Lower leg skin (tissue), 4 donors: ENCODE data around the gene C1QTNF8. TPM values are rescaled to one million over a fixed set of nuclear protein-coding genes. Genes with fewer than 3 reads are reported as not detected.

Source experiments
- DNase-seq, 2 donors: peaks; one replicate each; pipeline ENCODE4 v3.0.0-alpha.2; 2019; ENCODE audit warnings: low spot score in 2 of 2
- H3K4me3 ChIP-seq: fragments of 200-600 bp; sonication (generic); 2 replicates; pipeline ENCODE4 v1.5.1; 2017; ENCODE audit warnings: mild to moderate bottlenecking, low read depth; ENCODE audit not compliant: poor library complexity, severe bottlenecking
- CTCF ChIP-seq, 3 donors: fragments of 450-650 bp; IDR thresholded peaks; one replicate each; pipeline ENCODE4 v1.5.1; 2016; ENCODE audit warnings: antibody characterized with exemption in 3 of 3, mild to moderate bottlenecking in 3 of 3, moderate library complexity in 2 of 3
- POLR2A ChIP-seq, 2 donors: fragments of 450-650 bp; IDR thresholded peaks; one replicate each; pipeline ENCODE4 v1.6.1; 2016 to 2017; ENCODE audit warnings: antibody characterized with exemption in 2 of 2, mild to moderate bottlenecking in 1 of 2, moderate library complexity in 1 of 2
- WGBS, 2 donors: methylation state at CpG; one replicate each; pipeline ENCODE4 v1.1.5; 2018; 5-methylcytosine and 5-hydroxymethylcytosine counted together
- intact Hi-C: fragments of 100-400 bp; cut with DNase I; formaldehyde crosslinking; loops from one replicate; pipeline ENCODE4 v1.15.0; 2023; ENCODE audit warnings: low total_unique reads
- total RNA-seq, 4 donors: library from RNA; depleted of rRNA; stranded (reverse); fragments of >200 nt; gene quantifications; one replicate each; pipeline ENCODE4 v1.1.0, GENCODE V29; 2016

The C1QTNF8 gene
- total RNA-seq, 4 donors from 2014 or later: not detected

DNA sequence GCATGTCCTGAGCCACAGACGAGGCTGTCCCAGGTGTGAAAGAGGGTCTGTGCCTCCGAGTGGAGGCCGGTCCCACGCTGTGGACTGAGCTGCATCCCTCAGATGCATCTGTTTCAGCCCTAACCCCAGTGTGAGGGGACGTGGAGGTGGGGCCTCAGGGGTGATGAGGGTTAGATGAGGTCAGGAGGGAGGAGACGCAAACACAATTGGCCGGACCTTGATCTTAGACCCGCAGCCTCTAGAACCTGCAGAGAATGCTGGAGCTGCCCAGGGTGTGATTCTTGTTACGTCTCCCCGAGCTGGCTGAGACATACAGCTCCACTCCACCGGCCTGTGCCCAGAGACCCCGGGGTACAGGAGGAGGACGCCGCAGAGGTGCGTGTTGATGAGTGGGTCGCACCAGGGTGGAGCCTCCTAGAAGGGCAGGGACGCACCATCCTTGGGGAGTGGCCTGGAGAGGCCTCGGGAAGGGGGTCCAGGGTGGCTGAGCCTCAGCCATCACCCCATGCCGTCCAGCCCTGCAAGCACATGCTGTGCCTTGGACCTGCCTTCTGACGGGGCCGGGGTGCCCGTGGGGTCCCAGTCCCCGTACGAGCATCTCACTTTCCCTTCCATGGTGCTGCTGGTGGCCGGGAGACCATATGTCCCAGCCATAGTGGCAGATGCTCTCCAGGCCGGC lies 16.6 kb upstream of the C1QTNF8 start:
- no peak overlapping the region for H3K4me3 ChIP-seq
- WGBS, 2 donors: 70% methylated on average over 14 to 25 of the region's 26 CpGs
- TF ChIP-seq CTCF (IDR thresholded peaks at IDR 0.05) (no peak), POLR2A (IDR thresholded peaks at IDR 0.05) (no peak)
- intact Hi-C loops: no loop called here
- no peak for DNase-seq

- no peak overlapping the region for H3K4me3 ChIP-seq
- 17 to 30% methylated on average over 19 of the region's 19 CpGs for WGBS, 2 donors
- TF ChIP-seq POLR2A (IDR thresholded peaks at IDR 0.05): no peak
- TF ChIP-seq CTCF (IDR thresholded peaks at IDR 0.05): no peak
- intact Hi-C loops: no loop called here
- DNase-seq: no peak
Observed at GRCh38 chr16:1109648-1110047, 13.6 kb upstream of the C1QTNF8 start.

DNA sequence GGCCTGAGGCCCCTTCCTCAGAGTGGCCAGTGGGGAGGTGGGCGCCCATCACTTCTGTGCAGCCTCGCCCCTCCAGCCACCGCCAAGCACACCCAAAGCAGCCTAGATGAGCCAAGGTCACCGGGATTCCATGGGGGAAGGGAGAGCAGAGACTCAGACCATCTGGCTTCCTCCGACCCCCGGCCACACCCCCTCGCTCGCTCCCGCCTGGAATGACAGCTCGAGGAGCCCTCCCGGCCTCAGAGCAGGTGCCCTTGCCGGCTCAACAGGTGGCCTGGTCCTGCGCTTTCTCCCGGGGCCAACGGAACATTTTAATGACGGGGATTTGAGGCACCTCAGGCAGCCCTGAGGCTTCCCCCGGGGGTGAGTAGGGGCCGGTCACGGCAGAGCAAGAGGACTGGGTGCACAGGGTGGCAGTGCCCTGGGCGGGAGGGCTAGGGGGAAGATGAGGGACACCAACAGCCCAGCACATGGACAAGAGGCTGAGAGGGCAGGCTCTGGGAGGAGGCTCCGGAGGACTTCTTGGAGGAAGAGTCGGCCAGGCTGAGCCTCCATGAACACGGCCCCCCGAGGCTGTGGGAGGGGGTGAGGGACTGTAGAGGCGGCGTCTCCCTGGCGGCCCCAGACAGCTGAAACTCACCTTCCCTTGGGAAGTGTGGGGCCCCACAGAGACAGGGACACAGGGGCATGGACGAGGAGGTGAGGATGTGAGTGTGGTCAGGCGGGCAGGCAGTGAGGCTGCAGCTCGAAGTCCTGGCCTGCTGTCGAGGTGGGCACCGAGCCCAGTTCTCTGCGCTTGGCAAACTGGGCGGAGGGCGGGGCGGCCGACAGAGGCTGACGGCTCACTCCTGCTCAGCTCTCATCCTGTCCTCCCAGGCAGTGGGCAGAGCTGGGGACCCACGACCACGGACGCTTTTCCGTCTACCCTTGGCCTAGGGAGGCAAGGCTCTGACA lies 12.5 kb upstream of the C1QTNF8 start:
- 13 to 22% methylated on average over 35 to 36 of the region's 42 CpGs for WGBS, 2 donors
- no peak for DNase-seq
- intact Hi-C loops: no loop called here
- H3K4me3 ChIP-seq: no peak overlapping the region
- TF ChIP-seq POLR2A (IDR thresholded peaks at IDR 0.05) (no peak), CTCF (IDR thresholded peaks at IDR 0.05) (no peak)

DNA sequence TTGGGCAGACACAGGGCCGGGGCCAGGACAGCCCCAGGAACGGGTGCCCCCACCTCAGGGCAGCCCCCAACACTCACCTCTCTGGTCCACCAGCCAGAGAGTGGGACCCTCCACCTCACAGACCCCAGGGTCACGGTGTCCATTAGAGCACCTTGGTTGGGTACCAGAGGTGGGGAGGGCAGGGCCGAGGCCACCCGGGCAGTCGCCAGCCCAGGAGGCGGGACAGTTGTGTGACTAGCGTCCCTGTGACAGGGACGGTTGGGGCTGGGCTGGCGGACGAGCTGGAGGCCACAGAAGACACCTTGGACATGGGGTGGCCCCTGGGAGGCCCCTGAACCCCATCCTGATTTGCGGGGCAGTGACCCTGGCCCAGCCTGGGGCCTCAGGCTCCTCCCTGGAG lies 11.7 kb upstream of the C1QTNF8 start:
- no peak overlapping the region for H3K4me3 ChIP-seq
- 52 to 67% methylated on average over 9 to 11 of the region's 12 CpGs for WGBS, 2 donors
- intact Hi-C loops: no loop called here
- TF ChIP-seq POLR2A (IDR thresholded peaks at IDR 0.05) (no peak), CTCF (IDR thresholded peaks at IDR 0.05) (no peak)
- DNase-seq: no peak

DNA sequence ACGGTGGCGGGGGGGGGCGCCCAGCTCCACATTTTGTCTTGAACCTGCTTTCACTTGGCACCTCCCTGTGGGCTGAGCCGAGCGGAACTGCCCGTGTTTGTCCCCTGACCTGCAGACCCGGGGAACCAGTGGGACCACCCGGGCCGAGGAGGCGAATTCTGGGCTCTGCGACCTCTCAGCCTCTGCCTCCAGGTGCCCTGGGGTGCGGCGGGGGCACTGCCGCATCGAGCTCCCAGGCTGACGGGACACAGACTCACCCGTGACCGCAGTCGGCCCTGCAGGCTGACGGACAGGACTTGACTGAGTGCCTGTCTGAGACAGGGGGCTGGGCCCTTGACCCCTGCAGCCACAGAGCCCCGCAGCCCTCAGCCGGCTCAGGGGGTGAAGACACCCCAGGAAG lies 11.1 kb upstream of the C1QTNF8 start:
- WGBS, 2 donors: 60 to 63% methylated on average over 7 to 17 of the region's 22 CpGs
- H3K4me3 ChIP-seq: no peak overlapping the region
- intact Hi-C loops: no loop called here
- no peak for DNase-seq
- TF ChIP-seq CTCF (IDR thresholded peaks at IDR 0.05) (no peak), POLR2A (IDR thresholded peaks at IDR 0.05) (no peak)
